CD14-positive monocyte (primary cell): ENCODE measurements around the gene GABRG3. TPM values are rescaled to one million over a fixed set of nuclear protein-coding genes. Genes with fewer than 3 reads are reported as not detected.

Source experiments
- DNase-seq, 3 donors: peaks; one replicate each; pipeline ENCODE4 v3.0.0-alpha.2; 2011 to 2022
- H2AFZ ChIP-seq: 2 replicates; pipeline ENCODE4 v1.6.0; 2012; ENCODE audit warnings: mild to moderate bottlenecking, low read depth, low read length, inconsistent platforms; ENCODE audit not compliant: insufficient read depth, poor library complexity, severe bottlenecking
- H3K27ac ChIP-seq, 2 donors: 1 replicate in 1 of 2; 2 replicates in 1 of 2; pipeline ENCODE4 v1.5.1; 2012 to 2013; ENCODE audit warnings: low read length in 2 of 2, control low read depth in 1 of 2, inconsistent platforms in 1 of 2, low read depth in 1 of 2, mild to moderate bottlenecking in 1 of 2
- H3K27me3 ChIP-seq, 2 donors: one replicate each; pipeline versions ENCODE4 v1.6.0 to v1.6.1; 2011 to 2013; ENCODE audit warnings: low read length in 2 of 2; ENCODE audit not compliant: control insufficient read depth in 2 of 2, insufficient read depth in 2 of 2
- H3K36me3 ChIP-seq, 2 donors: replicated peaks in 1 of 2; 1 replicate in 1 of 2; 2 replicates in 1 of 2; pipeline versions ENCODE4 v1.5.1 to v1.6.1; 2012 to 2013; ENCODE audit warnings: low read length in 2 of 2, control low read depth in 1 of 2, inconsistent platforms in 1 of 2, mild to moderate bottlenecking in 1 of 2; ENCODE audit not compliant: insufficient read depth in 2 of 2, control insufficient read depth in 1 of 2
- H3K4me1 ChIP-seq, 2 donors: 1 replicate in 1 of 2; 2 replicates in 1 of 2; pipeline versions ENCODE4 v1.5.1 to v1.6.1; 2012 to 2013; ENCODE audit warnings: low read length in 2 of 2, control low read depth in 1 of 2, inconsistent platforms in 1 of 2, mild to moderate bottlenecking in 1 of 2, moderate library complexity in 1 of 2; ENCODE audit not compliant: insufficient read depth in 2 of 2, control insufficient read depth in 1 of 2
- H3K4me2 ChIP-seq: replicated peaks from 2 replicates; pipeline ENCODE3; 2012; ENCODE audit warnings: low read length, moderate library complexity, mild to moderate bottlenecking; ENCODE audit not compliant: poor library complexity, severe bottlenecking; ENCODE audit errors: extremely low read depth
- H3K4me3 ChIP-seq, 3 experiments: fragments of 200-600 bp in 1 of 3; sonication (generic) in 1 of 3; replicated peaks in 1 of 3; 1 replicate in 2 of 3; 2 replicates in 1 of 3; pipeline ENCODE4 v1.5.1; 2011 to 2013; ENCODE audit warnings: low read length in 3 of 3, mild to moderate bottlenecking in 3 of 3, control low read depth in 2 of 3, low read depth in 2 of 3, inconsistent platforms in 1 of 3, moderate library complexity in 1 of 3
- H3K79me2 ChIP-seq: 2 replicates; pipeline ENCODE4 v1.6.0; 2012; ENCODE audit warnings: mild to moderate bottlenecking, control low read depth, inconsistent platforms, low read length, moderate library complexity; ENCODE audit not compliant: insufficient read depth
- H3K9ac ChIP-seq: 2 replicates; pipeline ENCODE4 v1.6.0; 2017; ENCODE audit warnings: low read length, mild to moderate bottlenecking; ENCODE audit not compliant: insufficient read depth, poor library complexity, severe bottlenecking
- H3K9me3 ChIP-seq, 2 donors: replicated peaks in 1 of 2; 1 replicate in 1 of 2; 2 replicates in 1 of 2; pipeline versions ENCODE4 v1.5.1 to v1.6.1; 2012 to 2013; ENCODE audit warnings: low read length in 2 of 2, control low read depth in 1 of 2; ENCODE audit not compliant: control insufficient read depth in 1 of 2, insufficient read depth in 1 of 2
- H4K20me1 ChIP-seq: 2 replicates; pipeline ENCODE4 v1.6.0; 2012; ENCODE audit warnings: mild to moderate bottlenecking, low read length, control low read depth, moderate library complexity; ENCODE audit not compliant: insufficient read depth
- H3K27ac Mint-ChIP-seq, 7 donors: one replicate each; pipeline ENCODE4 v1.8.0; 2020; ENCODE audit warnings: mild to moderate bottlenecking in 7 of 7, mixed read lengths in 7 of 7, moderate library complexity in 6 of 7, inconsistent platforms in 2 of 7
- H3K27me3 Mint-ChIP-seq, 3 donors: one replicate each; pipeline ENCODE4 v1.8.0; 2021 to 2022; ENCODE audit warnings: low read depth in 3 of 3, mild to moderate bottlenecking in 3 of 3, mixed read lengths in 3 of 3, moderate library complexity in 3 of 3, inconsistent platforms in 1 of 3
- H3K36me3 Mint-ChIP-seq, 2 donors: one replicate each; pipeline ENCODE4 v1.8.0; 2020; ENCODE audit warnings: mixed read lengths in 2 of 2, inconsistent platforms in 1 of 2, mild to moderate bottlenecking in 1 of 2
- H3K4me1 Mint-ChIP-seq: one replicate; pipeline ENCODE4 v1.8.0; 2020; ENCODE audit warnings: mild to moderate bottlenecking, mixed read lengths
- H3K4me3 Mint-ChIP-seq, 2 donors: one replicate each; pipeline ENCODE4 v1.8.0; 2020; ENCODE audit warnings: mild to moderate bottlenecking in 2 of 2, mixed read lengths in 2 of 2, moderate library complexity in 1 of 2
- H3K9me3 Mint-ChIP-seq, 7 donors: one replicate each; pipeline ENCODE4 v1.8.0; 2020 to 2022; ENCODE audit warnings: mixed read lengths in 7 of 7, mild to moderate bottlenecking in 6 of 7, moderate library complexity in 6 of 7, inconsistent platforms in 2 of 7
- CTCF ChIP-seq: fragments of 200-600 bp; IDR thresholded peaks from one replicate; pipeline ENCODE4 v1.8.0; 2022; ENCODE audit warnings: antibody characterized with exemption, mild to moderate bottlenecking
- WGBS: methylation state at CpG from one replicate; pipeline ENCODE4 v1.1.5; 2013; ENCODE audit warnings: missing lambda C conversion rate; ENCODE audit not compliant: insufficient coverage; 5-methylcytosine and 5-hydroxymethylcytosine counted together
- intact Hi-C, 2 donors: fragments of 100-400 bp; cut with micrococcal nuclease; formaldehyde crosslinking; loops; one replicate each; pipeline versions ENCODE4 v1.15.0 to v1.15.1; 2023
- polyA plus RNA-seq, 3 donors: library from polyadenylated mRNA; depleted of rRNA in 1 of 3; unstranded in 2 of 3; stranded (reverse) in 1 of 3; fragments of 300-500 nt in 2 of 3; fragments of >200 nt in 1 of 3; fragmentation: Illumina TruSeq in 2 of 3; gene quantifications; 1 replicate in 2 of 3; 2 replicates in 1 of 3; pipeline ENCODE4 v1.2.3, GENCODE V29; 2012 to 2021

The GABRG3 gene
- polyA plus RNA-seq, 3 donors, result not detected

GRCh38 chr15:27482287-27482686 lies 511.3 kb downstream of the GABRG3 start:
- H3K9me3 Mint-ChIP-seq, result peaks cover 5 to 22% (median 10%) of the 10 kb centered on the region in 7 donors
- no peaks in the 10 kb centered on the region for H3K4me1 ChIP-seq
- no peaks in the 10 kb centered on the region for H3K27me3 ChIP-seq
- no peaks in the 10 kb centered on the region for H3K36me3 Mint-ChIP-seq
- no peak overlapping the region for H3K27ac ChIP-seq
- H3K4me2 ChIP-seq, result no peak overlapping the region
- no peak overlapping the region for H2AFZ ChIP-seq
- no peak overlapping the region for H3K4me3 Mint-ChIP-seq
- H3K4me1 Mint-ChIP-seq, result no peaks in the 10 kb centered on the region
- no peak for DNase-seq
- WGBS, result 93% methylated on average over 3 of the region's 6 CpGs
- H3K27ac Mint-ChIP-seq, result no peak overlapping the region
- H3K36me3 ChIP-seq, result no peaks in the 10 kb centered on the region
- no peaks in the 10 kb centered on the region for H4K20me1 ChIP-seq
- TF ChIP-seq CTCF, result no peak
- no peak overlapping the region for H3K4me3 ChIP-seq
- no peaks in the 10 kb centered on the region for H3K27me3 Mint-ChIP-seq
- no peak overlapping the region for H3K9ac ChIP-seq
- peaks cover 34 to 45% of the 10 kb centered on the region in 2 donors for H3K9me3 ChIP-seq
- H3K79me2 ChIP-seq, result no peaks in the 10 kb centered on the region
- intact Hi-C loops, result no loop called here

GRCh38 chr15:27483124-27483523 lies 512.1 kb downstream of the GABRG3 start:
- Histone ChIP-seq H3K4me3 (no peak overlapping the region), H3K9me3 (peaks cover 38 to 45% of the 10 kb centered on the region in 2 donors), H3K27me3 (no peaks in the 10 kb centered on the region), H3K9ac (no peak overlapping the region), H3K36me3 (no peaks in the 10 kb centered on the region), H3K4me2 (no peak overlapping the region), H4K20me1 (no peaks in the 10 kb centered on the region), H3K27ac (no peak overlapping the region), H3K4me1 (no peaks in the 10 kb centered on the region), H2AFZ (no peak overlapping the region), H3K79me2 (no peaks in the 10 kb centered on the region)
- no peak for DNase-seq
- no peak overlapping the region for H3K4me3 Mint-ChIP-seq
- no peak for TF ChIP-seq CTCF
- intact Hi-C loops, result no loop called here
- no peaks in the 10 kb centered on the region for H3K4me1 Mint-ChIP-seq
- H3K36me3 Mint-ChIP-seq, result no peaks in the 10 kb centered on the region
- peaks cover 2 to 20% (median 7%) of the 10 kb centered on the region in 7 donors for H3K9me3 Mint-ChIP-seq
- no peaks in the 10 kb centered on the region for H3K27me3 Mint-ChIP-seq
- 91% methylated on average over 3 of the region's 6 CpGs for WGBS
- H3K27ac Mint-ChIP-seq, result no peak overlapping the region
